SK-N-SH treated with all-trans-retinoic acid at 6 μM for 48 hours (cell line): ENCODE data around the gene CLDN5.

Experiments
- ATAC-seq: fragments of 200-7000 bp; cut with Tn5 transposase; 3 replicates; pipeline ENCODE4 v1.9.1; 2020; ENCODE audit warnings: mild to moderate bottlenecking, moderate library complexity
- ARNTL ChIP-seq: fragments of 450-650 bp; formaldehyde crosslinking; IDR thresholded peaks from 2 replicates; pipeline ENCODE4 v1.5.0; 2020; ENCODE audit warnings: low read depth, mild to moderate bottlenecking, moderate library complexity, borderline replicate concordance
- CSDC2 ChIP-seq: fragments of 250-450 bp; sonication (Bioruptor Pico); IDR thresholded peaks from 2 replicates; pipeline ENCODE4 v1.5.0; 2020; ENCODE audit warnings: mild to moderate bottlenecking, moderate library complexity
- ESRRG ChIP-seq: fragments of 250-450 bp; sonication (Bioruptor Pico); IDR thresholded peaks from 2 replicates; pipeline ENCODE4 v1.6.1; 2021; ENCODE audit warnings: mild to moderate bottlenecking
- GLIS3 ChIP-seq: fragments of 250-450 bp; sonication (Bioruptor Pico); IDR thresholded peaks from 2 replicates; pipeline ENCODE4 v1.5.0; 2020; ENCODE audit warnings: mild to moderate bottlenecking, moderate library complexity
- ISL1 ChIP-seq: fragments of 250-450 bp; sonication (Bioruptor Pico); IDR thresholded peaks from 2 replicates; pipeline ENCODE4 v2.1.2; 2022; ENCODE audit warnings: mild to moderate bottlenecking, moderate library complexity
- OSR1 ChIP-seq: fragments of 250-450 bp; sonication (Bioruptor Pico); IDR thresholded peaks from 2 replicates; pipeline ENCODE4 v1.8.0; 2022; ENCODE audit warnings: moderate library complexity, mild to moderate bottlenecking, inconsistent platforms
- PPARA ChIP-seq: fragments of 250-450 bp; sonication (Bioruptor Pico); IDR thresholded peaks from 2 replicates; pipeline ENCODE4 v1.5.0; 2020; ENCODE audit warnings: mild to moderate bottlenecking, borderline replicate concordance
- RARB ChIP-seq: fragments of 250-450 bp; sonication (Bioruptor Pico); IDR thresholded peaks from 2 replicates; pipeline ENCODE4 v1.8.0; 2021; ENCODE audit warnings: mild to moderate bottlenecking, moderate library complexity
- TCF4 ChIP-seq: fragments of 250-450 bp; sonication (Bioruptor Pico); IDR thresholded peaks from 2 replicates; pipeline ENCODE4 v1.8.0; 2021; ENCODE audit warnings: mild to moderate bottlenecking, moderate library complexity, borderline replicate concordance
- TOX ChIP-seq: fragments of 250-450 bp; sonication (Bioruptor Pico); IDR thresholded peaks from 2 replicates; pipeline ENCODE4 v1.8.0; 2021; ENCODE audit warnings: mild to moderate bottlenecking, moderate library complexity, borderline replicate concordance
- ZC3H10 ChIP-seq: fragments of 250-450 bp; sonication (Bioruptor Pico); IDR thresholded peaks from 2 replicates; pipeline ENCODE4 v1.5.1; 2021; ENCODE audit warnings: mild to moderate bottlenecking, moderate library complexity
- ZFP30 ChIP-seq: fragments of 450-650 bp; formaldehyde crosslinking; IDR thresholded peaks from 2 replicates; pipeline ENCODE4 v1.5.0; 2022; ENCODE audit warnings: mild to moderate bottlenecking, moderate library complexity
- ZNF565 ChIP-seq: fragments of 450-650 bp; formaldehyde crosslinking; conservative IDR thresholded peaks from 2 replicates; pipeline ENCODE4 v1.5.0; 2020; ENCODE audit warnings: low read depth, mild to moderate bottlenecking, moderate library complexity
- ZNF70 ChIP-seq: fragments of 450-650 bp; formaldehyde crosslinking; IDR thresholded peaks from 2 replicates; pipeline ENCODE4 v1.5.0; 2020; ENCODE audit warnings: mild to moderate bottlenecking, moderate library complexity
- ZNF8 ChIP-seq: fragments of 450-650 bp; formaldehyde crosslinking; IDR thresholded peaks from 2 replicates; pipeline ENCODE4 v1.5.0; 2020; ENCODE audit warnings: mild to moderate bottlenecking, moderate library complexity
- TF ChIP-seq, protein P1 (sequence below): fragments of 250-450 bp; sonication (Bioruptor Pico); IDR thresholded peaks from 2 replicates; pipeline ENCODE4 v1.8.0; 2021; ENCODE audit warnings: low read depth, mild to moderate bottlenecking, moderate library complexity, borderline replicate concordance
- TF ChIP-seq, protein P2 (sequence below): fragments of 250-450 bp; sonication (Bioruptor Pico); IDR thresholded peaks from 2 replicates; pipeline ENCODE4 v1.5.0; 2020; ENCODE audit warnings: mild to moderate bottlenecking, moderate library complexity
- TF ChIP-seq, protein P3 (sequence below): fragments of 250-450 bp; sonication (Bioruptor Pico); IDR thresholded peaks from 2 replicates; pipeline ENCODE4 v1.5.1; 2020; ENCODE audit warnings: low read depth, mild to moderate bottlenecking, moderate library complexity
- TF ChIP-seq, protein P4 (sequence below): fragments of 250-450 bp; sonication (Bioruptor Pico); IDR thresholded peaks from 2 replicates; pipeline ENCODE4 v1.8.0; 2020; ENCODE audit warnings: mild to moderate bottlenecking, moderate library complexity, borderline replicate concordance
- TF ChIP-seq, protein P5 (sequence below): fragments of 250-450 bp; sonication (Bioruptor Pico); IDR thresholded peaks from 2 replicates; pipeline ENCODE4 v1.5.1; 2021; ENCODE audit warnings: mild to moderate bottlenecking, moderate library complexity

Gene CLDN5

DNA sequence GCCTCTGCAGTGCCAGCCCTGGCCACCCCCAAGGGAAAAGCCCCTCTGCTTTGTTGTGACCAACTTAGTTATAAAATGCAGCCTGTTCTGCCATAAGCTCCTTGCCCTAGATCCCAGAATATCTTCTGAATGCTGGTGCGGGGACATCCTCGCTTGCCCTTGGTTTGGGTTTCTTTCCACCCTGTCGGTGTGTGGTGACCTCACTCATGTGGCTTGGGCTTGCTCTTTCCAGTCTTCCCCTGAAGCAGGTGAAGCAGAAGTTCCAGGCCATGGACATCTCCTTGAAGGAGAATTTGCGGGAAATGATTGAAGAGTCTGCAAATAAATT, 16.7 kb downstream of the CLDN5 start:
- no peak for TF ChIP-seq GLIS3
- no peak for TF ChIP-seq TCF4
- TF ChIP-seq, protein P1, sequence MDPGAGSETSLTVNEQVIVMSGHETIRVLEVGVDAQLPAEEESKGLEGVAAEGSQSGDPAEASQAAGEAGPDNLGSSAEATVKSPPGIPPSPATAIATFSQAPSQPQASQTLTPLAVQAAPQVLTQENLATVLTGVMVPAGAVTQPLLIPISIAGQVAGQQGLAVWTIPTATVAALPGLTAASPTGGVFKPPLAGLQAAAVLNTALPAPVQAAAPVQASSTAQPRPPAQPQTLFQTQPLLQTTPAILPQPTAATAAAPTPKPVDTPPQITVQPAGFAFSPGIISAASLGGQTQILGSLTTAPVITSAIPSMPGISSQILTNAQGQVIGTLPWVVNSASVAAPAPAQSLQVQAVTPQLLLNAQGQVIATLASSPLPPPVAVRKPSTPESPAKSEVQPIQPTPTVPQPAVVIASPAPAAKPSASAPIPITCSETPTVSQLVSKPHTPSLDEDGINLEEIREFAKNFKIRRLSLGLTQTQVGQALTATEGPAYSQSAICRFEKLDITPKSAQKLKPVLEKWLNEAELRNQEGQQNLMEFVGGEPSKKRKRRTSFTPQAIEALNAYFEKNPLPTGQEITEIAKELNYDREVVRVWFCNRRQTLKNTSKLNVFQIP = no peak
- no peak for TF ChIP-seq ZNF70 (CRISPR knock-in tag)
- TF ChIP-seq RARB (CRISPR knock-in tag) = no peak
- TF ChIP-seq, protein P2, sequence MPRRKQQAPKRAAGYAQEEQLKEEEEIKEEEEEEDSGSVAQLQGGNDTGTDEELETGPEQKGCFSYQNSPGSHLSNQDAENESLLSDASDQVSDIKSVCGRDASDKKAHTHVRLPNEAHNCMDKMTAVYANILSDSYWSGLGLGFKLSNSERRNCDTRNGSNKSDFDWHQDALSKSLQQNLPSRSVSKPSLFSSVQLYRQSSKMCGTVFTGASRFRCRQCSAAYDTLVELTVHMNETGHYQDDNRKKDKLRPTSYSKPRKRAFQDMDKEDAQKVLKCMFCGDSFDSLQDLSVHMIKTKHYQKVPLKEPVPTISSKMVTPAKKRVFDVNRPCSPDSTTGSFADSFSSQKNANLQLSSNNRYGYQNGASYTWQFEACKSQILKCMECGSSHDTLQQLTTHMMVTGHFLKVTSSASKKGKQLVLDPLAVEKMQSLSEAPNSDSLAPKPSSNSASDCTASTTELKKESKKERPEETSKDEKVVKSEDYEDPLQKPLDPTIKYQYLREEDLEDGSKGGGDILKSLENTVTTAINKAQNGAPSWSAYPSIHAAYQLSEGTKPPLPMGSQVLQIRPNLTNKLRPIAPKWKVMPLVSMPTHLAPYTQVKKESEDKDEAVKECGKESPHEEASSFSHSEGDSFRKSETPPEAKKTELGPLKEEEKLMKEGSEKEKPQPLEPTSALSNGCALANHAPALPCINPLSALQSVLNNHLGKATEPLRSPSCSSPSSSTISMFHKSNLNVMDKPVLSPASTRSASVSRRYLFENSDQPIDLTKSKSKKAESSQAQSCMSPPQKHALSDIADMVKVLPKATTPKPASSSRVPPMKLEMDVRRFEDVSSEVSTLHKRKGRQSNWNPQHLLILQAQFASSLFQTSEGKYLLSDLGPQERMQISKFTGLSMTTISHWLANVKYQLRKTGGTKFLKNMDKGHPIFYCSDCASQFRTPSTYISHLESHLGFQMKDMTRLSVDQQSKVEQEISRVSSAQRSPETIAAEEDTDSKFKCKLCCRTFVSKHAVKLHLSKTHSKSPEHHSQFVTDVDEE (CRISPR knock-in tag) = no peak
- no peak for TF ChIP-seq ZNF565 (CRISPR knock-in tag)
- no peak for TF ChIP-seq ZFP30 (CRISPR knock-in tag)
- TF ChIP-seq CSDC2 (CRISPR knock-in tag) = no peak
- TF ChIP-seq, protein P3, sequence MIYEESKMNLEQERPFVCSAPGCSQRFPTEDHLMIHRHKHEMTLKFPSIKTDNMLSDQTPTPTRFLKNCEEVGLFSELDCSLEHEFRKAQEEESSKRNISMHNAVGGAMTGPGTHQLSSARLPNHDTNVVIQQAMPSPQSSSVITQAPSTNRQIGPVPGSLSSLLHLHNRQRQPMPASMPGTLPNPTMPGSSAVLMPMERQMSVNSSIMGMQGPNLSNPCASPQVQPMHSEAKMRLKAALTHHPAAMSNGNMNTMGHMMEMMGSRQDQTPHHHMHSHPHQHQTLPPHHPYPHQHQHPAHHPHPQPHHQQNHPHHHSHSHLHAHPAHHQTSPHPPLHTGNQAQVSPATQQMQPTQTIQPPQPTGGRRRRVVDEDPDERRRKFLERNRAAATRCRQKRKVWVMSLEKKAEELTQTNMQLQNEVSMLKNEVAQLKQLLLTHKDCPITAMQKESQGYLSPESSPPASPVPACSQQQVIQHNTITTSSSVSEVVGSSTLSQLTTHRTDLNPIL (CRISPR knock-in tag) = no peak
- TF ChIP-seq, protein P4, sequence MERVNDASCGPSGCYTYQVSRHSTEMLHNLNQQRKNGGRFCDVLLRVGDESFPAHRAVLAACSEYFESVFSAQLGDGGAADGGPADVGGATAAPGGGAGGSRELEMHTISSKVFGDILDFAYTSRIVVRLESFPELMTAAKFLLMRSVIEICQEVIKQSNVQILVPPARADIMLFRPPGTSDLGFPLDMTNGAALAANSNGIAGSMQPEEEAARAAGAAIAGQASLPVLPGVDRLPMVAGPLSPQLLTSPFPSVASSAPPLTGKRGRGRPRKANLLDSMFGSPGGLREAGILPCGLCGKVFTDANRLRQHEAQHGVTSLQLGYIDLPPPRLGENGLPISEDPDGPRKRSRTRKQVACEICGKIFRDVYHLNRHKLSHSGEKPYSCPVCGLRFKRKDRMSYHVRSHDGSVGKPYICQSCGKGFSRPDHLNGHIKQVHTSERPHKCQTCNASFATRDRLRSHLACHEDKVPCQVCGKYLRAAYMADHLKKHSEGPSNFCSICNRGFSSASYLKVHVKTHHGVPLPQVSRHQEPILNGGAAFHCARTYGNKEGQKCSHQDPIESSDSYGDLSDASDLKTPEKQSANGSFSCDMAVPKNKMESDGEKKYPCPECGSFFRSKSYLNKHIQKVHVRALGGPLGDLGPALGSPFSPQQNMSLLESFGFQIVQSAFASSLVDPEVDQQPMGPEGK (CRISPR knock-in tag) = no peak
- TF ChIP-seq ESRRG (CRISPR knock-in tag) = no peak
- TF ChIP-seq ISL1 (CRISPR knock-in tag) = no peak
- no peak for TF ChIP-seq ZC3H10
- TF ChIP-seq TOX (CRISPR knock-in tag) = no peak
- ATAC-seq = no peak

DNA sequence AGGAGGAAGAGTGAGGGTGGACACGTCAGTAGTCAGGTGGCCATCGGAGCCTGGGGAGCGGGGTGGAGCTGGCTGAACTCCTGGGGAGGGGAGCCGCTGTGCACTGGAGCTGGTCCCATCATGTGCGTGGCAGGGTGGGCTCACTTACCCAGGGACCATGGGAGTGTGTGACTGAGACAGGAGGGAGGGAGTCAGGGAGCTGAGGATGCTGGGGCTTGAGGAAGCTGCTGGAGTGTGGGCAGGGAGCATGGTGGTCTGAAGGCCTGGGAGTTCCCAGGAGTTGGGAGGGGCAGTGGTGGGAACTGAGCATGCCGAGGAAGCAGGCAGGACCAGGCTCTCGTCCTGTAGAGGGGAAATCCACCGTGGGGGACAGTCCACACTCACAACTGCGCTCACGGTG, 18.0 kb downstream of the CLDN5 start:
- TF ChIP-seq ESRRG (CRISPR knock-in tag) = no peak
- no peak for TF ChIP-seq TCF4
- TF ChIP-seq, protein P3 (CRISPR knock-in tag) = no peak
- TF ChIP-seq, protein P4 (CRISPR knock-in tag) = no peak
- TF ChIP-seq, protein P1 = no peak
- TF ChIP-seq, protein P2 (CRISPR knock-in tag) = no peak
- TF ChIP-seq ZNF8 (CRISPR knock-in tag) = no peak
- TF ChIP-seq GLIS3 = no peak
- TF ChIP-seq, protein P5, sequence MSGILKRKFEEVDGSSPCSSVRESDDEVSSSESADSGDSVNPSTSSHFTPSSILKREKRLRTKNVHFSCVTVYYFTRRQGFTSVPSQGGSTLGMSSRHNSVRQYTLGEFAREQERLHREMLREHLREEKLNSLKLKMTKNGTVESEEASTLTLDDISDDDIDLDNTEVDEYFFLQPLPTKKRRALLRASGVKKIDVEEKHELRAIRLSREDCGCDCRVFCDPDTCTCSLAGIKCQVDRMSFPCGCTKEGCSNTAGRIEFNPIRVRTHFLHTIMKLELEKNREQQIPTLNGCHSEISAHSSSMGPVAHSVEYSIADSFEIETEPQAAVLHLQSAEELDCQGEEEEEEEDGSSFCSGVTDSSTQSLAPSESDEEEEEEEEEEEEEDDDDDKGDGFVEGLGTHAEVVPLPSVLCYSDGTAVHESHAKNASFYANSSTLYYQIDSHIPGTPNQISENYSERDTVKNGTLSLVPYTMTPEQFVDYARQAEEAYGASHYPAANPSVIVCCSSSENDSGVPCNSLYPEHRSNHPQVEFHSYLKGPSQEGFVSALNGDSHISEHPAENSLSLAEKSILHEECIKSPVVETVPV (CRISPR knock-in tag) = no peak
- no peak for TF ChIP-seq ZNF70 (CRISPR knock-in tag)
- TF ChIP-seq PPARA = no peak
- TF ChIP-seq OSR1 (CRISPR knock-in tag) = no peak
- TF ChIP-seq ARNTL (CRISPR knock-in tag) = no peak
- TF ChIP-seq RARB (CRISPR knock-in tag) = no peak
- no peak for TF ChIP-seq ZNF565 (CRISPR knock-in tag)
- no peak for TF ChIP-seq ISL1 (CRISPR knock-in tag)
- TF ChIP-seq TOX (CRISPR knock-in tag) = no peak
- TF ChIP-seq, all 23 proteins: peak for 0
- no peak for ATAC-seq
